ENCODE results near the gene CLASRP.

CLASRP gene

DNA sequence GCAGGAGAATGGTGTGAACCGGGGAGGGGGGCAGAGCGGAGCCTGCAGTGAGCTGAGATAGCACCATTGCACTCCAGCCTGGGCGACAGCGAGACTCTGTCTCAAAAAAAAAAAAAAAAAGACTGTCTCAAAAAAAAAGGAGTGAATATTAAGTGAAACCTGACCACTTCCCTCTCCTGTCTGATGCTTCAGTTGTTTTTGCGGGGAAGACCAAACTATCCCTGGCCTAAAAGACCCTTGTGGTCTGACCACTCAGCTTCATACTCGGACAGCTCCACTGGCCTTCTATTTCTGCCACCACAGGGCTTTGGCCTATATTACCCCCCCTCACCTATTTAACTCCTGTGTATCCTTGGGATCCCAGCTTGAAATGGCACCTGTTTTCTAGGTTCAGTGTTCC lies 2.3 kb downstream of the CLASRP start:
- TF ChIP-seq, protein P1, sequence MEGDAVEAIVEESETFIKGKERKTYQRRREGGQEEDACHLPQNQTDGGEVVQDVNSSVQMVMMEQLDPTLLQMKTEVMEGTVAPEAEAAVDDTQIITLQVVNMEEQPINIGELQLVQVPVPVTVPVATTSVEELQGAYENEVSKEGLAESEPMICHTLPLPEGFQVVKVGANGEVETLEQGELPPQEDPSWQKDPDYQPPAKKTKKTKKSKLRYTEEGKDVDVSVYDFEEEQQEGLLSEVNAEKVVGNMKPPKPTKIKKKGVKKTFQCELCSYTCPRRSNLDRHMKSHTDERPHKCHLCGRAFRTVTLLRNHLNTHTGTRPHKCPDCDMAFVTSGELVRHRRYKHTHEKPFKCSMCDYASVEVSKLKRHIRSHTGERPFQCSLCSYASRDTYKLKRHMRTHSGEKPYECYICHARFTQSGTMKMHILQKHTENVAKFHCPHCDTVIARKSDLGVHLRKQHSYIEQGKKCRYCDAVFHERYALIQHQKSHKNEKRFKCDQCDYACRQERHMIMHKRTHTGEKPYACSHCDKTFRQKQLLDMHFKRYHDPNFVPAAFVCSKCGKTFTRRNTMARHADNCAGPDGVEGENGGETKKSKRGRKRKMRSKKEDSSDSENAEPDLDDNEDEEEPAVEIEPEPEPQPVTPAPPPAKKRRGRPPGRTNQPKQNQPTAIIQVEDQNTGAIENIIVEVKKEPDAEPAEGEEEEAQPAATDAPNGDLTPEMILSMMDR (IDR thresholded peaks at IDR 0.05; ENCODE audit: extremely low read depth, missing control alignments) = no peak
- DNase-seq (ENCODE audit: low spot score) = no peak

DNA sequence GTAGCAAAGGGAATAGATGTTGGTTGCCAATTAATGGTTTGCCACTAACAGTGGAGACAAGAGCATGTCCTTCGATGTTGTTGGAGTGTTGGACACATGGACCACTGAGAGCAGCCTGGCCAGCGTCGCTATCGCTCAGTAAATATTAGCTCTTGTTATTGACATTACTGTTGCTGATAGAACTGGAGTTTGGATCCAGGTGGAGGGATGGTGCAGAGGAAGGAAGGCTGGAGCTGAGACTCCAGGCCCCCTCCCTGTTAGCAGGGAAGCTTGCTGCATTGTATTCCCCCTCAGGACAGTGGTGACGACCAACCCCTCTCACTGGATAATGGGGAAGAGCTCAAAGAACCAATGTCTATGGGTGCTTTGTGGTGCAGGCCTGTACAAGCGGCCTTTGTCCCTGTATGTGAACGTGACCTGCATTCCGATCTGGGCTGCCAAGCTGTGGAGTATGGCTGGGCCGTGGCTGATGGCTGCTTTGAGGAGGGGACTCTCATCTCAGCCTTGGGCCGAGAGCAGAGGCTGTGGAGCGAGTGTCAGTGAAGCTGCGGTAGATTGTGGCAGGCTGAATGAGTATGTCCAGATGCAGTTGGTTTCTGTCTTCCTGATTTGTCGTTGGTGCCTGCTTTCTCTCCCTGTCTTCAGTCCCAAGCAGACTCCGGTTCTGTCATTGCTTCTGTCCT lies 7.0 kb downstream of the CLASRP start:
- TF ChIP-seq, protein P1 (IDR thresholded peaks at IDR 0.05; ENCODE audit: extremely low read depth, missing control alignments) = no peak

GRCh38 chr19:45046355-45046754 lies 7.5 kb downstream of the CLASRP start:
- TF ChIP-seq, protein P1 (IDR thresholded peaks at IDR 0.05; ENCODE audit: extremely low read depth, missing control alignments) = no peak
- DNase-seq (ENCODE audit: low spot score) = no peak

More for the DNA sequence above, 7.0 kb downstream of the CLASRP start:
- no peak for DNase-seq (ENCODE audit: low spot score)

DNA sequence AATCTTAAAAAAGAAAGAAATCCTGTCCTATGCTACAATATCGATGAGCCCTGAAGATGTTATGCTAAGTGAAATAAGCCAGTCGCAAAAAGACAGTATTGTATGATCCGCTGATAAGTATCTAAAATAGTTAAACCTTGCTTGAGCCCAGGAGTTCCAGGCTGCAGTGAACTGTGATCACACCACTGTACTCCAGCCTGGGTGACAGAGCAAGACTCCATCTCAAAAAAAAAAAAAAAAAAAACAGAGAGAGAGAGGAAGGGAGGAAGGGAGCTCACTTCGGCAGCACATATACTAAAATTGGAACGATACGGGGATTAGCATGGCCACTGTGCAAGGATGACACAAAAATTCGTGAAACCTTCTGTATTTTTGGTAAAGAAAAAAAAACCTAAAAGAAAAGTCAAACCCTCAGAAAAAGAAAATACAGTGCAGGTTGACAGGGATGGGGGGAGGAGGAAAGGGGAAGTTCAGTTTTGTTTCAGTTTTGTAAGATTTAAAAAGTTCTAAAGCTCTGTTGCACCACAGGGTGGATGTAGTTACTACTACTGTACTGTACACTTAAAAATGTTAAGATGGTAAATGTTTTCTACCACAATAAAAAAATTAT lies 8.4 kb downstream of the CLASRP start:
- DNase-seq (ENCODE audit: low spot score) = peak; percentile 71
- TF ChIP-seq, protein P1 (IDR thresholded peaks at IDR 0.05; ENCODE audit: extremely low read depth, missing control alignments) = no peak

DNA sequence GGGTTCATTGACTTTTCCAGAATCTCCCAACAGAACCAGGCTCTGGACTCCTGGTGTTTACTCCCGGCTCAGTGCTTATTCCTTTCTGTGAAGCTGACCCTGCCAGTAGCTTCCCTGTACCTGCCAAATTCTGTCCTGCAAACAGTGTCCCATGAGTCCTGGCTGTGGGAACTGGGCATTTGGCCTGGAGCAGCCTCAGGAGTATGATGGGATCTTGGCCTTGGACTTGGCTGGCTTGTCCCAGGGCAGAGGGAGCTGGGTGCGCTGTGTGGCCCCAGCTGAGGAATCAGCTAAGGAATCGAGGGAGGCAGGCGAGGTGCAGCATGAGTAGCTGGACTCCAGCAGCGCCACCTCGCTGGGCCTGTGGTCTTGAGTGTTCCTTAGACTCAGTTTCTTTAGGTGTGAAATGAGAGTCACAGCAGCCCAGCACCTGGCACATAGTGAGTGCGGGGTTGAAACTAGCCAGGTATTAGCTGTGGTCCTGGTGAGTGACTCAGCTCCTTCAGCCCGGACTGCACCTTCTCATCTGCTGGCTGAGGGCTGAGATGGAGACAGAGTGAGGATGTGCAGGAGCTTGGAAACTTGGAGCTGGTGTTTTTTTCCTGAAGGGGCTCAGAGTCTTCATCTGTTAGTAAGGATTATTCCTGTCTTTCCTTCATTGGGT lies 10.4 kb downstream of the CLASRP start:
- DNase-seq (ENCODE audit: low spot score) = no peak
- TF ChIP-seq, protein P1 (IDR thresholded peaks at IDR 0.05; ENCODE audit: extremely low read depth, missing control alignments) = no peak

GRCh38 chr19:45050036-45050435 lies 11.2 kb downstream of the CLASRP start:
- TF ChIP-seq, protein P1 (IDR thresholded peaks at IDR 0.05; ENCODE audit: extremely low read depth, missing control alignments) = no peak
- no peak for DNase-seq (ENCODE audit: low spot score)

- DNase-seq (ENCODE audit: low spot score) = peak; percentile 27
Observed at GRCh38 chr19:45051929-45052579, 13.2 kb downstream of the CLASRP start.

More at GRCh38 chr19:45051929-45052579, 13.2 kb downstream of the CLASRP start:
- TF ChIP-seq, protein P1 (IDR thresholded peaks at IDR 0.05; ENCODE audit: extremely low read depth, missing control alignments) = no peak
